Activated T-cell treated with anti-CD3 and anti-CD28 coated beads for 48 hours (primary cell): ENCODE measurements around the gene GSKIP.

ENCODE experiments used
- DNase-seq: peaks from one replicate; pipeline ENCODE4 v3.0.0-alpha.2; 2020; ENCODE audit warnings: low read depth

GSKIP gene

DNA sequence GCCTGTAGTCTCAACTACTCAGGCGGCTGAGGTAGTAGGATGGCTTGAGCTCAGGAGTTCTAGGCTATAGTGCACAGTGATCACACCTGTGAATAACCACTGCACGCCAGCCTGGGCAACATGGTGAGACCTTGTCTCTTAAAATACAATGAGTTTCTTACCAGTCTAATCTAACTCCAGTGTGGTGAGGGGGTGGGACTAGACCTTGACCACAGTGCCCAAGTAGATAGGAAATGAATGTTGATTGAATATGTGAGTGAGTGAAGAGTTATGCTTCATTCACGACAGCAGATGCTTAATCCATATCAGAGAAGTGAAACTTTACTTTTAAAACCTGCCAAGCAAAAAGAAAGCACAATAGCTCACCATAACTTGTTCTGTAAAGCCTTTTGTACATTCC is 17.4 kb downstream of the GSKIP start:
- DNase-seq: no peak

DNA sequence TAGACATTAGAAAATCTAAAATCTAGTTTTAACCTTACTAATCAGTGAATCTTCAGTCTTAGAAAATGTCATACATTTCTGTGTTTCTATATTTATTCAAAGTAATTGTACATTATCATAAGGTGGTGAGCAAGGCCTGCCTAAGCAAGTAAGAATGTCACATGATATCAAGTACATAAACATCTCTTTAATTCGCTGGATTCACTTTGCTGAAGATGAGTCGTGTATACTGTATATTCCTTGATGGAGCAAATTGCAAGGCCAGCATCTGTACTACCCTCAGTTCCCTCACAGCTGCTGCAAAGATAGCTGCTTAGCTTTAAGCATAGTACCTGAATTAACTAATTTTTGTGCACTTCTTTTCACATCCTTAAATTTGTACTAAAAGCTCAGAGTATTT is 20.1 kb downstream of the GSKIP start:
- DNase-seq: no peak

DNA sequence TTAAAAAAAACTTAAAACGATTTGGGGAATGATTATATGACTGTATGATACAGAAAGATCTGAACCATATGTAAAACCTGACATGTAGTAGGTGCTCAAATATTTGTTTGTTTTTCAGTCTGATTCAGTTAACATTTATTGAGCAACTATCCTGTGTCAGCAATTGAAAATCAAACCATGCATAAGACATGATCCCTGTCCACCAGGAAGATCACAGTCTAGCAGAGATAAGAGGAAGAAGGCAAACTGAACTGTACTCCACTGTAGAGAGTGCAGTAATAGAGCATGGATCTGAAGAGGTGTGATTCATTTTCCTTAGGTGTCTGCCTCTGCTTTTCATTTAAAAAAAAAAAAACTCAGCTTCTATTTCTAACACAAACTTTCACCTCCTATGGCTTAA is 20.7 kb downstream of the GSKIP start:
- no peak for DNase-seq

DNA sequence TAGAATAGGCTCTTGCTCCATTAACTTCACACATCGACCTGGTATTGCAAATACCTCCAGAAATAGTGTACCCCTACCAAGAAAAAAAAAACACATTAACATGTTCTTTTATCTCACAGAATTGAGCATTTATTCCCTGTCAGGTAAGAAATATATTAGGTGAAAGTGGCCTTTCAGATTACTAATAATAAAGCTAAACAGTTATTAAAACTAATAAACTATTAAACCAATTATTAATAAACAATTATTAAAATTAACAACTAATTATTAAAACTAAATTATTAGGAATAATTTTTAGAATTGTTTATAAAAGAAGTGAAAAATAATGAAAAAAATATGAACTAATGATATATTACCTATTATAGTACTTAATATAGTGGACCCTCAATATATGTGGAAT is 21.4 kb downstream of the GSKIP start:
- DNase-seq: no peak

DNA sequence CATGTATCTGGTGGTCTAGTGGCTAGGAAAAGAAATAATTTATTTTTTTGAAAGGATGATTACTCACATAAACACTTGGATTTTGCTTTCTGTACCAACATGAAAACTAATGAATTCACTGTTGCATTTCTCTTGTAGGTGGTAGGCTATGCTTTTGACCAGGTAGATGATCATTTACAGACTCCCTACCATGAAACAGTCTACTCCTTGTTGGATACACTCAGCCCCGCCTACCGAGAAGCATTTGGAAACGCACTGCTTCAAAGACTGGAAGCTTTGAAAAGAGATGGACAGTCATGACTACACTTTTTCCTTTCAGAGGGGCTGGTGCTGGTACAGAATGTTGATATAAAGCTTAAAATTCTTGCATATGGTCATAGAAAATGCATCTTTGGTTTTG is 22.1 kb downstream of the GSKIP start:
- DNase-seq: no peak

DNA sequence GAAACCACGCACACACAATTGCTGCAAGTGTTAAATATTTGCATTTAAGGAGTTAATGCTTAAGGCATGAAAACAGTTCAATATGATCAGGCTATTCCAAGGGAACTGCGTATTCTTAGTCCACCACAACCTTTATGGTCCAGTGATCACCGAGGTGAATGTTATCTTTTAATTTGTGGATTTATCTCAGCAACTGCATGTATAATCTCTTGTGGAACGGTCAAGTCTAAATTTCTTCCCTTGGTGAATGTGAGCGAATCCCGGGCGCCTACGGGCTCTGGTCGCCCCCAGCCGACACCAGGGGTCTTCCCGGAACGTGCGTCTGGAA is 27.6 kb downstream of the GSKIP start:
- DNase-seq: no peak

DNA sequence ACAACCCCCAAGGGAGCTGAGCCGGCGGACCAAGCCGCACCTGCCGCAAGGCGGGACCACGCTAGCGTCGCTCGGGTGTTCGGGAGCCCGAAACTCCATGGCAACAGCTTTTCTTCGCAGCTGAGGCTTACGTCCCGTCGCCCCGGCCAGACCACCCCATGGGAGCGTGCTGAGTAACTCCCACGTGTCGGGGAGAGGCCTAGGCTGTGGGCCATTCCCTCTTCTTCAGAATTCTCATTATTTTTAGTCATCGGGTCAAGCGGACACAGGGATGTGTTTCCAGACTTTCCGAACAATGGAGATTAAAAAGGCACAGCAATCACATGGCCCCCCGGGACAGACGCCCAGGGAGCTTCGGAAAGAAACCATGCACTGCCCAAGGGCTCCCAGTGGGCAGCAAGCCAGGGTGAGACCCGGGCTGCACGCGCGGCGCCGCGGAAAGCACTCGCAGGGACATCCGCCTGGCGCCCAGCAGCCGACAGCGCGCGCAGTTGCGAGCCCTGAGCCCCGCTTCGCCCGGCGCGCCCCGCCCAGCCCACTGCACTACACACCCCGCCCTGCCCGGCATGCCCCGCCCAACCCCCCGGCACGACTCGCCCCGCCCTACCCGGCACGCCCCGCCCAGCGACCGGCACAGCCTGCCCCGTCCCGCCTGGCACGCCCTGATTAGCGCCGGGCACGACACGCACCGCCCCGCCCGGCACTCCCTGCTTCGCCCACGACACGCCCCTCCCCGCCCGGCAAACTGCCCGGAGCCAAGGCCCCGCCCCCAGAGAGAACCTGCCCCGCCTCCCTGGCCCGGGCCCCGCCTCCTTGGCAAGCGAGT is 28.2 kb downstream of the GSKIP start:
- DNase-seq: peak; percentile 100

DNA sequence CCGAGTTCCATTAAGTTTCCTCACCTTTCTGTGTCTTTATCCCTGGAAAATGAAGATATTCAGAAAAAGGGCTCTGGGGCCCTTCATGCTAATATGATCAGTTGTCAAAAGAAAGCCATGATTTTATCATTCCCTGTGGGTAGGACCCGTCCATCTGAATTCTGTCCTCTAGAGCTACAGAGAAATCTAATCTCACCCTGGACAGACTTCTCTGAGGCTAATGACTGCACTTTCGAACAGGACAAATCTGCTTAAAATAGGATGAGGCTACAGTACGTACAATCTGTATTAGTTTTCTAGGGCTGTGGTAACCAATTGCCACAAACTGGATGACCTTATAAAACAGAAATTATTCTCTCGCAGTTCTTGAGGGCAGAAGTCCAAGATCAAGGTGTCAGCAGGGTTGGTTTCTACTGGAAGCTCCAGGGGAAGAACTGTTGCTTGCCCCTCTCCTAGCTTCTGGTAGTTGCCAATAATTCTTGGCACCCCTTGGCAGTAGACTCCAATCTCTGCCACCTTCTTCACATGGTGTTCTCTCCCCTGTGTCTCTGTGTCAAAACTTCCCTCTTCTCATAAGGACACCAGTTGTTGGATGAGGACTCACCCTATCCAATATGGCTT is 29.9 kb downstream of the GSKIP start:
- no peak for DNase-seq

DNA sequence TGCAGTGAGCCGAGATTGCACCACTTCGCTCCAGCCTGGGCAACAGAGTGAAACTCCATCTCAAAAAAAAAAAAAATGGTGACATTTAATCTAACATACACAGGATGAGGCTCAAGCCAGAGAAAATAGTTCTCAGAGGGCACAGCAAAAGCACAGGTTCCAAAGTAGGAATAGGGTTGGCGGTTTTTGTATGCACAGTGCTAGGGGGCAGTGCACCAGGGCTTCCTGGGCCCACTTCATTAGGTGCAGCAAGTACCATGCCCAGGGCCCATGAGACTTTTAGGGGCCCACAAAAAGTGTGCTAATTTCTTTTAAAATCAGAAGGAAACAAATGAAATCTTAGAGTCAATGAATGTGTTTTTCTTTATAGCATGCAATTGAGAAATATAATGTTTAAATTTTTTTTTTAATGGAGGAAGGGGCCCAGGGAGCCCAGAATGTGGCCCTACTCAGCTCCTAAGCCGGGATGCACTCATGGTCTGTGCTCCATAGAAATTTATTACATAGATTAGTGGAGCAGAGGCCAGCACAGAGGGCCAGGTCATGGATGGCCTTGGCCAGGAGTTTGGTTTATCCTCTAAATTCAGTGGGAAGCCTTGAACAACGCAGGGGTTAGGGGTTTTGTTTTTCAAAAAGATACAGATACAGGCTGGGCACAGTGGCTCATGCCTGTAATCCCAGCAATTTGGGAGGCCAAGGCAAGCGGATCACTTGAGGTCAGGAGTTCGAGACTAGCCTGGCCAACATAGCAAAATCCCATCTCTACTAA is 30.9 kb downstream of the GSKIP start:
- no peak for DNase-seq

DNA sequence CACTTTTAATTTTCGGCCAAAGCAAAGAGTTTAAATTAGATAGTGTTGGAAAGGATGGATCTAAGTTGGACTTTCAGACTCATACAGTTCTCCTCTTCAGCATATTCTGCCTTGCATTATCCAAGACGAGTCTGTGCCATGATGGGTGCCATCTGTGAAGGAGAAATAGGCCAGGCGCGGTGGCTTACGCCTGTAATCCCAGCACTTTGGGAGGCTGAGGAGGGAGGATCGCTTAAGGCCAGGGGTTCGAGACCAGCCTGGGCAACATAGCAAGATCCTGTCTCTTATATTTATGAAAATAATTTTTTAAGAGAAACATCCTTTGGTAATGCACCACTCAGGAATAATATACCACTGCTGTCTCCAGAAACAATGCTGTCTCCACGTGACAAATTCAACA is 35.1 kb downstream of the GSKIP start:
- no peak for DNase-seq

DNA sequence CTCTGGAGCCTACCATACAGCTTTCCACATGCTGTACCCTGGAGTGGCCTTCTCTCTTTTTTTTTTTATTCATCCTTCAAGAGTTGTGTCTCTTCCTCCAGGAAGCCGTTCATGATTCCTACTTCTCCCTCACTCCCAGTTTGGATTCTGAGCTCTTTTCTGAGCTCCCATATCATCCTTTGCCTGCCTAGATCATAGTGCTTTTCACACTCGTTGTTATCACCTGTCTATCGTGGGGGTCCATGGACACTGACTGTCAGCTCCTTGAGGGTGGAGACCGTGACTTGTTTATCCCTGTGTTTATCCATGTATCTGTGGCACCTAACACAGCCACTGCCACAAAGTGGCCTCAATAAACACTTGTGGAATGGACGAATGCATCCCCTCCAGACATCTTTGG is 35.6 kb downstream of the GSKIP start:
- DNase-seq: no peak

DNA sequence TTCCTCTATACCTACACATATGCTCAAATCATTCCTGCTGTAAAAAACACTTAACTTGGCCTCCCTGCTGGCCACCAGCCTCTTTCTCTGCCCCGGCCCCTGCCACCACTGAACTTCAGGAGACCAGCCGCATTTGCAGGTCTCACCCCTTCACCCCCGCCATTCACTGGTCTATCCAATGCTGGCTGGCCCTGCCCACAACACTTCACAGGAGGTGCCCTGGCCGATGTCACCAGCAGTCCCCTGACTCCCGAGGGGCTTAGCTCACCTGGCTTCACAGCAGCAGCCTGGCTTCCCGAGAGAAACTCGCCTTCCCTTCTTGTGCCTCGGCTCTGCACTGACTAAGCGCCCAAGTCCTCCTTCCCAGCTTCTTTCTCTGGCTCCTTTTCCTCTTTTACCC is 36.1 kb downstream of the GSKIP start:
- no peak for DNase-seq

DNA sequence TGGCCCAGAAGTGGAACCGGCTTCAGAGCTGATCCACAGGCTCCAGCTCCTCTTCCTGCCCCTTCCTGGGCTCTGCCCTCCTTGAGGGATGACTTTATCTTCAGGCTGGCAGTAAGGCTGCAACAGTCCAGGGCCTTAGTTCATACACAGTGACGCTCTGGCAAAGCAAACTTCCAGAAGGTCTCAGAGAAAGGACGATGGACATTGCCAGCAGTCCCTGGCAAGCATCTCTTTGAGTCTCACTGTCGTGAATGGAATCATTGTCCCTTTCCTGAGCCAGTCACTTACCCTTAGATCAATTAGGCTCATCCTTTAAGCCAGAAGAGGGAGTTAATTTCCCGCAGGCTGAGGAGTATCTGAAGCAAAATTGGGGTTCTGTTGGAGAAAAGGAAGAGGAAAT is 37.2 kb downstream of the GSKIP start:
- DNase-seq: no peak

DNA sequence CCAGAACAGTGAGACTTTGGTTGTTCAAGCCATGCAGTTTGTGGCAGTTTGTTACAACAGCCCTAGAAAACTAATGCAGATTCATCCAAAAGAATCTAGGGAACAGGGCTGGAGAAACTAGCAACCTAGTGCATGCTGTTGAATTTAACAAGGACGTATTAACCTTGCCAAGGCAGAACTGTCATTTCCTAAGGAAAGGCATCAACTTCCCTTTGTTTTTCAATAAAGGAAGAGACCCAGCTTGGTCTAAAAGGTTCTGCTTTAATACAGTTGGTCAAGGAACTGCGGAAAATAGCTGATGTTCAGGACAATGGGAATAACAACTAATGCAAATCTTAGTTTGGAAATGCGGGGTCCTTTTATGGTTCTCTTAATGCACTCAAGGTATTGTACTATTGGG is 40.1 kb downstream of the GSKIP start:
- no peak for DNase-seq

DNA sequence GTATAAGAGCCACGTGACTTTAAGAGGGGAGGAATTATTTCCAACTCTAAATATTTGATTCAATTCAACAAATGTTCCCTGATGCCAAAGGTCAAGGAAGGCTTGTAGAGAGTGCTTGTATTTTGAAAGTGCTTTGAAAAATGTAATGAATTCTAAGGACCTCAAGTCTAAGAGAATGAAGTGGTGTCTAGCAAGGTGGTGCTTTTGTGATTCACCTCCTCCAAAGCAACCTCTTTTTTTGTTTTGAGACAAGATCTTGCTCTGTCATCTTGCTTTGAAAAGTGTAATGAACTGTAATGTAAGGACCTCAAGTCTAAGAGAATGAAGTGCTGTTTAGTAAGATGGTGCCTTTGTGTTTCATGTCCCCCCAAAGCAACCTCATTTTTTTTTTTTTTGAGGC is 42.4 kb downstream of the GSKIP start:
- DNase-seq: no peak

DNA sequence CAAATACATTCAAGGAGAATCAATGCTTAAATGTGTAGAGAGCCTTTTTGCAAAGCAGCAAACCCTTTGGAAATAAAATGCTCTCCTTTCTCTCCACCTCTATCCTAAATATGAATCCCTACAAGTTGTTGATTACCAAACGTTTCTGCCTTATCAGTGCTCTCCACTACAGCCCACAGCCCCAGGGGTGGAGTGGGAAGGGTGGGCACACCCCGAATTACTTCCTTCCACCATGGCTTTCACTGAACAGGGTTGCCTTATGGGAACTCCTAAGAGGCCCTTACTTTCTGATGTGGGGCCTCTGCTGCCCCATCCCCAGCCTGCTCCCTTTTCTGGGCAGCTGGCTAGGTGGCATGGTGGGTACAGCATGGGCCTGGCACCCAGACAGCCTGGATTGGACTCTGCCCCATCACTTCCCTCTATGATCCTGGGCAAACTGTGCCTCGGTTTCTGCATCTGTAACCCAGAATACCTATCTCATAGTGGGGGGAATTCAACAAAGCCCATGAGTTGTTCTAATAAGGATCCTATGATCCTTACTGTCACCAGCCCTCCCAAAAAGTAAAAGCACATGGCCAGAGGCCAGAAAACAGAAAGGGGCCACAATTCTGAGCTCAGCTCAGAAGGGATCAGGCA is 44.7 kb downstream of the GSKIP start:
- DNase-seq: no peak

DNA sequence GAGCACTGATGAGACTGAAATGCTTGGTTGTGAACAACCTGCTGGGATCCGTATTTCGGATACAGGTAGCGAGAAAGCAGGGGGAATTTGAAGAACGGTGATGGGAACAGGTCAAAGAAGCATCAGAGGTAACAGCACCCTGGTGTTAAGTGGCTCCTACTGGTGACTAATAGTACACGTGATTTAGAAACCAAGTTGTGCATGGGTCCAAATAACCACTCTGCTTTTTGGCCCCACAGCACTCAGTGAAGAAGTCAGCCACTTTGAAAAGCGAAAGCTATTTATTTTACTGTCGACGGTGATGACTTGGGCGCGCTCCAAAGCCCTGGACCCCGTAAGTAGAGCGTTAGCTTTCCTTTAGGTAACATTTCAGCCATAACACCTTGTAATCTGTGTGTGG is 45.3 kb downstream of the GSKIP start:
- no peak for DNase-seq

DNA sequence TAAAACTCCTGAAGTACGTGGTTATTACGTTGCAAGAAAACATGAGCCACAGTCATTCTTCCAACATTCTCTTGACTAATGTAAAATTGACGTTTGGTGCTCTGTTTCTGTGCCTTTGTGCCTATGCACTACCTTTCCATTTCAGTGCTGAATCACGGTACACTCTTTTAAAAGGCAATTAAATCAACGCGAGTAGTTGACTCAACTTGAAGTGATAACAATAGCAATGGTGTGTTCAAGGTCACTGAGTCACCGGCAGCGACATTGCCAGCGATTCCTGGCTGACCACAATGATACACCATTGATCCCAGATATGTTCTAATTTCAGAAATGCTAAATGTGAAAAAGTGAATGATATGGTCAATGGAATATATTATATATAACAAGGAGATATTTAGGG is 46.4 kb downstream of the GSKIP start:
- no peak for DNase-seq

DNA sequence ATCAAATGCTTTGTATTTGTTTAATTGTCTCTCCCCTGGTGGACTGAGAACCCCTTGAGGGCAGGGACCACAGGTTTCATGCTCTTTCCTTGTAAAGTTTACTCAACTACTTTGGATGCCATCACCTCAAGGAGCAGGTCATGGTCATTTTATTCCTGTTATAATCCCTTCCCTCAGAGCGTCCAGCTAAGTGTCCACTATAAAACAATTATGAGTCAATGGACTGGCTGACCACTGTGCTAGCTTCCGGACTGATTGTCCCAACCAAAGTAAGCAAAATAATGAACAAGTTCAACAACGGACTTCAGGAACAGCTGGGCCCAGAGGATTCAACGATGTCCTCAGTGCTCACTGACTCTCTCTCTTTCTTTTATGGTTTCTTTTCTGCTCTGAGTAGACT is 46.8 kb downstream of the GSKIP start:
- DNase-seq: no peak

DNA sequence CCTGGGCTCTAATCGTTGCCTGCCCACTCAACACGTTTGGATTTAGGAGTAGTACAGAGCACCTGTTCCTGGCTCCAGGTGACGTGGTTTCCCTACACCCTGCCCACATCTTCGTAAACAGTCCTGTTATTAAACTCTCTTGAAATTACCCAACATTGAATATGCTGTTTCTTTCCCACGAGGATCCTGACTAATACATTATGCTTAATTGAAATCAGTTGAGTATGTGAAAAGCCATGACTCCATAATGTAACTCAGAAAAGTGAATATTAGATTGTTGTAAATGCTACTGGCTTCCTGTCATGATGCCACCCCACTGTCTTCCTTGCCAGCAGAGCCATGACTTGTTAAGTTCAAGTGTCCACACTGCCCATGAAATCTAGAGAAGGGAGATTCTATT is 50.2 kb downstream of the GSKIP start:
- no peak for DNase-seq

DNA sequence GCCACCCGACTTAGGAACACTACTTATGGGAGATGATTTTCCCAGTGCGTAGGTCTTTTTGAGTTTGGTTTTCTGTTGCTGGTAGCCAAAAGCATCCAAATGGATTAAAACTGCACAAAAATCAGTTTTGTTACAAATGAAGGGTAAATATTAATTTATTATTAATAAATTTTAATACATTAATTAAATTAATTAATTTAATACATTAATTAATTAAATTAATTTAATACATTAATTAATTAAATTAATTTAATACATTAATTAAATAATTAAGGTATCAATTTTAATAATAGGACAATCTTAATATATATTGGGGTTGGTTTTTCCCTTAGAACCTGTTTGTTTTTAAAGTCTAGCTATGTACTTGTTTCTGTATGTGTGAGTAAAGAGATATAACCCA is 52.2 kb downstream of the GSKIP start:
- no peak for DNase-seq

DNA sequence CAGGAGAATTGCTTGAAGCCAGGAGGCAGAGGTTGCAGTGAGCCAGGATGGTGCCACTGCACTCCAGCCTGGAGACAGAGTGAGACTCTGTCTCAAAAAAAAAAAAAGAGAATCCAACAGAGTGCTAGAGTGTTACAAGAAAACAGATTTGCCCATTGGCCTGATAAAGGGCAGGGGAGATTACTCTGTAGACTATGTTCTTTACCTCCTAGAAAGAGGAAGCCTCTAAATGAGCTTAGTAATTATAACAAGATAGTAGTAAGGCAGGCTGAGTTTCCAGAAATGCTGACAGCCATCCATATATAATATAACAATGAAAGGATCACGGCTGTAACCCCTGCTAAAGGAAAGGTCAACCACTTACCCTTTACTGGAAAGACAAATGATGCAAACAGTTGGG is 53.0 kb downstream of the GSKIP start:
- DNase-seq: no peak

DNA sequence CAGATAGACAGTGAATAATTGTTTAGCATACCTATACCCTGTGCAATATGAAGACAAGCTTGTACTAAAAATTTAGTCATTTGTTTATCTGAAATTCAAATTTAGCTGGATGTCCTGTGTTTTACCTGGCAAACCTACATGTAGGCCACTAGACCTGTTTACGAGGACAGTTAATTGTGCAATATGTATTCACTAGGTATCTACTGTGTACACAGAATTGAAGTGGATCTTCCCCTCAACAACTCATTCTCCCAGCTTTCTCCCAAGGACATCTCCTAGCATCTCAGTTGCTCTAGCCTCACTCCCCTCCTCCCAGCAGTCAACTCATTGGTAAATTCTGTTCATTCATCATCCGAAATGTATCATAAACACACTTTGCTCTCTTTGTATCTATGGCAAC is 53.9 kb downstream of the GSKIP start:
- no peak for DNase-seq
